Measurements from ENCODE around the gene MINDY4.

GRCh38 chr7:30877015-30877769 lies 106.0 kb downstream of the MINDY4 start:
- TF ChIP-seq POLR2A (IDR thresholded peaks at IDR 0.05) (no peak), CTCF (IDR thresholded peaks at IDR 0.05) (no peak)
